GM12891 (cell line): ENCODE results near the gene MICAL1.

Source experiments
- POLR2A ChIP-seq: IDR thresholded peaks from 2 replicates; pipeline ENCODE4 v1.6.1; 2011; ENCODE audit warnings: low read depth, low read length, control low read depth
- POLR2AphosphoS5 ChIP-seq: IDR thresholded peaks from 2 replicates; pipeline ENCODE4 v1.6.1; 2011; ENCODE audit warnings: low read depth, low read length, control low read depth
- POU2F2 ChIP-seq: IDR thresholded peaks from 2 replicates; pipeline ENCODE4 v1.6.1; 2011; ENCODE audit warnings: low read depth, mild to moderate bottlenecking, control low read depth, low read length, moderate library complexity
- SPI1 ChIP-seq: IDR thresholded peaks from 2 replicates; pipeline ENCODE4 v1.6.1; 2011; ENCODE audit warnings: low read depth, low read length, control low read depth
- TAF1 ChIP-seq: IDR thresholded peaks from 2 replicates; pipeline ENCODE4 v1.6.1; 2011; ENCODE audit warnings: low read depth, low read length, control low read depth

DNA sequence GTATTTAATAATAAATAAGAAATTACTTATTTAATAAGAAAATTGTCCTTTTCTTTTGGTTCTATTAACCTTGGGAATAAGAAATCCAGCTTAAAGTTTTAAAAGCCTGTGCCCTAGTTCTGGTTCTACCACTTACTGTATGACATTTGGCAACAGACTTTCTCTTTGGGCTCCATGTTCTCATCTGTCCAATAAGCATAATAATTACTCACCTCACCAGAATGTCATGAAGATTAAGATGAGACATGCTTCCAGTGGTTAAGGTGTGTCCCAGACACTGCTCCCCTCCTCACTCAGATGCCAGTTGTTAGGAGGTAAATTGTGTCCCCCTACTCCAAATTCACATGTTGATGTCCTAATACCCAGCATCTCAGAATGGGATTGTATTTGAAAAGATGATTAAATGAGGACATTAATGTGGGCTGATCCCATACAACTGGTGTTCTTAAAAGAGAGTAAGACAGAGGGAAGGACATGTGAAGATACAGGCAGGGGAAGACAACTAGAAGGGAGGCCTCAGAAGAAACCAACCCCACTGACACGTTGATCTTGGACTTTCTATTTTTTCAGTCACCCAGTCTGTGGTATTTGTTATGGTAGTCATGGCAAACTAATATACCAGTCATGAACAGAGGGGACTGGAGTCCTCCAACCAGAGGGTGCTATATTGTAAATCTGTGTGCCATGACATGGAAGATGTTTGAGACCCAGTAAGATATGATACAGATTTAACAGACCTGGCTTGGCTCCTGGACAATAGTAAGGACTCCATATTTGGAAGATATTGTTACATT, 6.4 kb upstream of the MICAL1 start:
- TF ChIP-seq POLR2A (no peak), POLR2AphosphoS5 (no peak), SPI1 (no peak), TAF1 (no peak), POU2F2 (no peak)
